Type B pancreatic cell (in vitro differentiated cells): ENCODE data around the gene TMEM236. TPM values are rescaled to one million over a fixed set of nuclear protein-coding genes. Genes with fewer than 3 reads are reported as not detected.

ENCODE experiments used
- DNase-seq: peaks from one replicate; pipeline ENCODE4 v3.0.0; 2021; ENCODE audit warnings: mixed read lengths; ENCODE audit not compliant: unreplicated experiment; ENCODE audit errors: extremely low spot score
- H3K27ac Mint-ChIP-seq: 2 replicates; pipeline ENCODE4 v1.8.0; 2021; ENCODE audit warnings: mild to moderate bottlenecking, mixed read lengths
- H3K27me3 Mint-ChIP-seq: 2 replicates; pipeline ENCODE4 v1.8.0; 2021; ENCODE audit warnings: mixed read lengths
- H3K36me3 Mint-ChIP-seq: 2 replicates; pipeline ENCODE4 v1.8.0; 2021; ENCODE audit warnings: mixed read lengths
- H3K4me1 Mint-ChIP-seq: one replicate; pipeline ENCODE4 v1.8.0; 2021; ENCODE audit warnings: mixed read lengths; ENCODE audit not compliant: unreplicated experiment
- H3K4me3 Mint-ChIP-seq: 2 replicates; pipeline ENCODE4 v1.8.0; 2021; ENCODE audit warnings: mild to moderate bottlenecking, mixed read lengths
- H3K9me3 Mint-ChIP-seq: 2 replicates; pipeline ENCODE4 v1.8.0; 2021; ENCODE audit warnings: mixed read lengths
- CTCF ChIP-seq: fragments of 200-600 bp; sonication (generic); conservative IDR thresholded peaks from 2 replicates; pipeline ENCODE4 v1.5.0; 2021; ENCODE audit warnings: antibody characterized with exemption, mild to moderate bottlenecking
- total RNA-seq: library from RNA; stranded (reverse); gene quantifications from 2 replicates; pipeline ENCODE4 v1.2.1, GENCODE V29; 2021; ENCODE audit warnings: low replicate concordance

TMEM236 gene
- total RNA-seq, 1 donor from 2014 or later, result 11.6 TPM

- TF ChIP-seq CTCF, result no peak
- no peaks in the 10 kb centered on the region for H3K9me3 Mint-ChIP-seq
- peaks cover 3% of the 10 kb centered on the region for H3K27me3 Mint-ChIP-seq
- no peak for DNase-seq
- H3K27ac Mint-ChIP-seq, result no peak overlapping the region
- H3K4me1 Mint-ChIP-seq, result peaks cover 20% of the 10 kb centered on the region
- no peak overlapping the region for H3K4me3 Mint-ChIP-seq
- no peaks in the 10 kb centered on the region for H3K36me3 Mint-ChIP-seq
Observed at GRCh38 chr10:17788646-17789045, 36.6 kb downstream of the TMEM236 start.

DNA sequence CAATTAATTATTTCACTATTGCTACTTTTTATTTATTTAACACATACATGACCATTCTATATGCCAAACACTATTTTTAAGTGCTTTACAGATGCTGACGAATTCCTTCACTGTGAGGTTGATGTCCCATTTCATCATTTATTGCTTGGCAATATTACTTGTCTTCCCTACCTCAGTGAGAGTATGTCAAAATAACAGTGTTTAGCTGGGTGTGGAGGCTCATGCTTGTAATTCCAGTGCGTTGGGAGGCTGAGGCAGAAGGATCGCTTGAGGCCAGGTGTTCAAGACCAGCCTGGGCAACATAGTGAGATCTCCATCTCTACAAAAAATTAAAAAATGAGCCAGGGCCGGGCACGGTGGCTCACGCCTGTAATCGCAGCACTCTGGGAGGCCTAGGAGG lies 37.4 kb downstream of the TMEM236 start:
- no peak overlapping the region for H3K4me3 Mint-ChIP-seq
- H3K27ac Mint-ChIP-seq, result no peak overlapping the region
- DNase-seq, result no peak
- no peak for TF ChIP-seq CTCF
- H3K4me1 Mint-ChIP-seq, result peaks cover 16% of the 10 kb centered on the region
- H3K36me3 Mint-ChIP-seq, result no peaks in the 10 kb centered on the region
- peaks cover 3% of the 10 kb centered on the region for H3K27me3 Mint-ChIP-seq
- no peaks in the 10 kb centered on the region for H3K9me3 Mint-ChIP-seq

- Mint-ChIP-seq H3K4me1 (peaks cover 7% of the 10 kb centered on the region), H3K36me3 (no peaks in the 10 kb centered on the region), H3K9me3 (no peaks in the 10 kb centered on the region), H3K4me3 (no peak overlapping the region), H3K27ac (no peak overlapping the region), H3K27me3 (peaks cover 3% of the 10 kb centered on the region)
- no peak for DNase-seq
- no peak for TF ChIP-seq CTCF
Observed at GRCh38 chr10:17790651-17791050, 38.6 kb downstream of the TMEM236 start.

DNA sequence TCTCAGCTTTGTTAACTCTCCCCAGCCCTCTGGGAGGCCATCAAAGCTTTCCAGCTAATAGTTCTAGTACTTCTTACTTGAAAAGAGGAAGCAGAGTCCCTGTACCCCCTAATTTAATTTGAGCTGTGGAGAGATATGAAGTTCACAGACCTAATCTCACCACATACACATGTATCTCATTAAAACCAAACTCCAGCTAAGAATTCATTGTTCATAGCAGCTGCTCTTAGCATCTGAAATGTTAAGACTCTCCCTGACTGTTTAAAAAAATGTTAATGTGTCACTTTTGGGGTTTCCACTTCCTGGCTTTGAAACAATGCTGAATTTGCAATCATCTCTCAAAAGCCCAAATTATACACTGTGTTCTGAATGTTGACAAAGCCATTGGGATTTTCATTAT lies 41.0 kb downstream of the TMEM236 start:
- Mint-ChIP-seq H3K27me3 (no peaks in the 10 kb centered on the region), H3K4me3 (no peak overlapping the region), H3K9me3 (no peaks in the 10 kb centered on the region), H3K36me3 (no peaks in the 10 kb centered on the region), H3K4me1 (no peaks in the 10 kb centered on the region), H3K27ac (no peak overlapping the region)
- no peak for DNase-seq
- no peak for TF ChIP-seq CTCF

DNA sequence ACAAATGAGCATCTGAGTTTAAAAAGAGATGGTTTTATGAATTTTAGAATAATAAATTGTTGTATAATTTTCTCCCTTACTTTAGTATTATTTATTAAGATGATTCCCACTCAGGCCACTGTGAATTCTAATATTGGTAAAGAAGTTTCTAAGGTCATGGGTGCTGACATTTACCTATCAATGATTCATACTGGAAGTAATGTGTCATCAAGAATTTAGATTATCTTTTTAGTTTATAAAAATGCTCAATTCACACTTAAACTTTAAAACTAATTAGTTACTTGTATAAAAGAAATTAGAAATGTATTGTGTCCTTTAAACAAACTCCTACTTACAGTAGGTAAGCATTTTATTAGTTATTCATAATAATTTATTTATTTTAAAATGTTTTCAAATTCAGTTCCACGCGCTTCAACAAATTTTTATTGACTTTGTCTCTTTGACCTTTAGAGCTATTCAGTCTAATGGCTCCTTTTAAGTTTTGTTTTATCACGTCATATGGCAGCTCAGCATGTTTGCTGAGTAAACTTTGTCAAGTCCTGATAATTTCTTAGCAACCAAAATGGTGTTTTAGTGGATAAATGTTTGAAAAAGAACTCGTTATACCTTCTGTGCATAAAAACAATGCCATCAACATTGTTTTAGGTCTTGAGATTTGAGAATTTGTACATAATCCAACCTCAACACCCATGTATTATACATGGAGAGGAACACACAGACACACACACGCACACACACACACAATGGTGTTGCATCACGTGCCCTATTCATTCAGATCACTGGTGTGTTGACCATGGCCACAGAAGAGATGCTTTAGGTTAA lies 42.0 kb downstream of the TMEM236 start:
- Mint-ChIP-seq H3K9me3 (no peaks in the 10 kb centered on the region), H3K27me3 (no peaks in the 10 kb centered on the region), H3K4me1 (peaks cover 6% of the 10 kb centered on the region), H3K36me3 (no peaks in the 10 kb centered on the region), H3K4me3 (no peak overlapping the region), H3K27ac (peak overlapping the region; percentile 39)
- no peak for DNase-seq
- TF ChIP-seq CTCF, result no peak
